Stimulated activated CD4-positive, alpha-beta T cell treated with anti-CD3 and anti-CD28 coated beads, TNF-alpha, amount 100 ng/mL, for 4 hours (primary cell): Measurements from ENCODE around the gene PHF13.
"Not testable (repeated sequence)": the region's sequence is repeated elsewhere in the genome, so short reads cannot be mapped to it uniquely, and the experiment has no call there.

Source experiments
- DNase-seq, 3 experiments: peaks; one replicate each; pipeline ENCODE4 v3.0.0-alpha.2; 2020; ENCODE audit warnings: low read depth in 3 of 3

PHF13 gene

DNA sequence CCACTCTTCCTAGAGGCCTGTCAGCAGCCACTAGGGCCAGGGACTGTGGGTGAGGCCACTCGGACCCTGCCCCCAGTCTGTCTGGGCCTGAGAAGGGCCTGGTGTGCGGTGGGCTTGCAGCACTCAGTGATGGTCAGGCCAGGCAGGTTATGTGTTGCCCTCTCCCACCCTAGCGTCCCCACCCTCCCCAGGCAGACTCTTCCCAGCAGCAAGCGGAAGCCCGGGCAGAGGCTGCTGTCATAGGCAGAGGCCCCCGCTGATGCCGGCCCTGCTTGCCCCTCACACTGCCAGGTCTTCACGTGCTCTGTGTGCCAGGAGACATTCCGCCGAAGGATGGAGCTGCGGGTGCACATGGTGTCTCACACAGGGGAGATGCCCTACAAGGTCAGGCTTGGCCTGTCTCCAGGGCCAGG, 27.1 kb upstream of the PHF13 start:
- DNase-seq, result no peak

DNA sequence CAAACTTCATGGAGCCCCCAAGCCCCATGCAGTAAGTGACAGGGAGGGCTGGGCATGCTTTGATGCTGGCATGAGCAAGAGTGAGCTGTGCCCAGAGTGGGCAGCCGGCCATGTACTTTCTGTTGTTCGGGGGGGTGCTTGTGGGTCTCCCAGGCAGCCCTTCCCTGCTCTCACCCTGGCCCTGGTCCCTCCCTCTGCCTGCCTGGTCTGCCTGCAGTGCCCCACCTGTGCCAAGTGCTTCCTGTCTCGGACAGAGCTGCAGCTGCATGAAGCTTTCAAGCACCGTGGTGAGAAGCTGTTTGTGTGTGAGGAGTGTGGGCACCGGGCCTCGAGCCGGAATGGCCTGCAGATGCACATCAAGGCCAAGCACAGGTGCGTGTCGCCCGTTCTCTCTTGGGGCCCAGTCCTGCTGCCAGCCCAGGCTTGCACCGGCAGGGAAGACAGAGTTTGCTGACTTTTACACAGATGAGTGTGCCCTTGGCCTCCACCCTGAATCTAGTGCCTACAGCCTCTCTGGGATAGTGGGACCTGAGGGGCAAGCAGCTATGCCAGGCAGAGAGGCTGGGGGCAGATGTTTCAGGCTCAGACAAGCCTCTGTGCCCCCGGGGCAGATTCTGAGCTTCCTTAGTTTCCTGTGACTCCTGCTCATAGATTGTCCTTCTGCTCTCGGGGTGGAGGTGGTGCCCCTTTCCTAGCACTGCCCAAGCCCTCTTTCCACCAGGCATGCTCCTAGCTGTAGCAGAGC, 26.1 kb upstream of the PHF13 start:
- DNase-seq, result no peak

DNA sequence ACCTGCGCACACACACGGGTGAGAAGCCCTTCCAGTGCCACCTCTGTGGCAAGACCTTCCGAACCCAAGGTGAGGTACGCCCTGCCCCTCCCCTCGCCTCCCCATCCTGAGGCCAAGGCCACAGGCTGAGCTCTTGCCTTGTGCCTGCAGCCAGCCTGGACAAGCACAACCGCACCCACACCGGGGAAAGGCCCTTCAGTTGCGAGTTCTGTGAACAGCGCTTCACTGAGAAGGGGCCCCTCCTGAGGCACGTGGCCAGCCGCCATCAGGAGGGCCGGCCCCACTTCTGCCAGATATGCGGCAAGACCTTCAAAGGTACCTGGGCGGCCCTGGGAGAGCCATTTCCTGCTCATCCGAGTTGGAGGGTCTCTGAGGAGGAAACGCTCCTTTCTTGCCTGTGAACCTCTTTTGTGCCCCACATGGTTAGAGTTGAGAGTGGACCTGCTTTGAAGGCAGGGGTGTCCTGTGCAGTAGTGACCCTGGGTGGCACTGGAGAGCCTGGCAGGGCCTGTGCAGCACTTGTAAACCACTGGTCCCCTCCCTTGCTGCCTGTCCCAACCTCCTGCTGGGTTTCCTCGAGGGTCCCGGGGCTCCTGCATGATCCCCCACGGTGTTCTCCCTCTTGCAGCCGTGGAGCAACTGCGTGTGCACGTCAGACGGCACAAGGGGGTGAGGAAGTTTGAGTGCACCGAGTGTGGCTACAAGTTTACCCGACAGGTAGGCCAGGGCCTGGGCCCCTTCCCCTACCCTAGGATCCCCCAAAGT, 25.2 kb upstream of the PHF13 start:
- DNase-seq, result no peak

DNA sequence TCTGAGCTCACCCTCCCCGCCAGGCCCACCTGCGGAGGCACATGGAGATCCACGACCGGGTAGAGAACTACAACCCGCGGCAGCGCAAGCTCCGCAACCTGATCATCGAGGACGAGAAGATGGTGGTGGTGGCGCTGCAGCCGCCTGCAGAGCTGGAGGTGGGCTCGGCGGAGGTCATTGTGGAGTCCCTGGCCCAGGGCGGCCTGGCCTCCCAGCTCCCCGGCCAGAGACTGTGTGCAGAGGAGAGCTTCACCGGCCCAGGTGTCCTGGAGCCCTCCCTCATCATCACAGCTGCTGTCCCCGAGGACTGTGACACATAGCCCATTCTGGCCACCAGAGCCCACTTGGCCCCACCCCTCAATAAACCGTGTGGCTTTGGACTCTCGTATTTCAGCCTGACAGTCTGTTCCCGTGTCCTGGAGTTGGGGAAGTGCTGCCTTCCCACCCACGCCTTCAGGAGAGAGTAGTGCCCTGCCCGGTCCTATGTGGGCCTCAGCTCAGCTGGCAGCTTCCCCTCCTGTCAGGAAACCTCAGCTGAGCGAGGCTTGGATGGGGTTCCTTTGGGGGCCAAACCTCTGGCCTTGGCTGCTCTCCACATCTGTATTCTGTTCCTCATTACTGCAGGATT, 24.5 kb upstream of the PHF13 start:
- DNase-seq, result no peak

DNA sequence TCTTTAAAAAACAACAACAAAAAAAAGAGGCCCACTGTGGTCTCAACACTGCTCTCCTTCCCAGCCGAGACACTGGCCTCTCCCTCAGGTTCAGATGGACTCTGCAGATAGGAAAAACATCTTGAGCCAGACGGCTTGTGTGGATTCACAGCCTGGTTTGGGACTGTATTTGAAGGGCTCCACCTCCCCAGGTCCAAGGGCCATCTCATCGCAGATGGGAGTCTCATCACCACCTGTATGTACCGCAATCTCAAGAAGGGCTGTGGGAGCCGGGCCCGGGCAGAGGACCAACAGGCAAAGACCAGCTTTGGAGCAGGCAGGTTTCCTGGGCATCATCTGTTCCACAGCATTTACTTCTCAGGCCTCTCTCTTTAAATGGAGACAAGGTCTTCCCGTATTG, 23.5 kb upstream of the PHF13 start:
- DNase-seq, result no peak

DNA sequence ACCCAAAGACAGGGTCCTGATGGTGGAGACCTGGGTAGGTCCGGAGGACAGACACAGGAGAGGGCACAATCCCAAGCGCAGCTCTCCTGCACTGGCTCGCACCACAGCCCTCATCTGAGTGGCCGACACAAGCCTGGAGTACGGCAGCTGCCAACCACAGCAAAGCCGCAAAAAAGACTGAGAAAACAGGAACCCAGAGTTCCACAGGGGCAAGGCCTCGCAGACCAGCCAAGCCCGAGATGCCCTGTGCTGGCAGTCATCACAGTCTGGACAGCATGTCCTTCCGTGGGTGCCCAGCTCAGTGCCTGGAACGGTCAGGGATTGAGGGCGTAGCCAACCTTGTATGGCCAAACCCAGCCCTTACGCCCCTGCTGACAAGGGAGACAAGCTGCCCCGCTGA, 22.3 kb upstream of the PHF13 start:
- no peak for DNase-seq

DNA sequence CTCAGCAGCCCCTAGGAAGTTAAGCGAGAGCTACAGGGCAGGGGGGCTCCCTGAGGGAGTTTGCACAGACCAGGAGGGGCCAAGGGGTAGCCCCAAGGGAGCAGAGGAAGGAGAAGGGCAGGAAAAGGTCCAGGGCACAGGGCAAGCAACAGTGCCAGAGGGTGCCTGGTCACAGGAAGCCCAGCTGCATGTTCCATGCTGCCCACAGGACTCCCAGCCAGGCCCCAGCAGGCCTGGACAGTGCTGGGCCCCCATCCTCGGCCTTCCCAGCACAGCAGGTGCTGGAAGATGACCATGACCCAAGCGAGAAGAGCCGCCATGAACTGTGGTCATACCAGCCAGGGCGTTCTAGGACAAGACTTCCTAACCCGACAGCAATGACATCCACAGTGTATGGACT, 21.9 kb upstream of the PHF13 start:
- DNase-seq, result no peak

DNA sequence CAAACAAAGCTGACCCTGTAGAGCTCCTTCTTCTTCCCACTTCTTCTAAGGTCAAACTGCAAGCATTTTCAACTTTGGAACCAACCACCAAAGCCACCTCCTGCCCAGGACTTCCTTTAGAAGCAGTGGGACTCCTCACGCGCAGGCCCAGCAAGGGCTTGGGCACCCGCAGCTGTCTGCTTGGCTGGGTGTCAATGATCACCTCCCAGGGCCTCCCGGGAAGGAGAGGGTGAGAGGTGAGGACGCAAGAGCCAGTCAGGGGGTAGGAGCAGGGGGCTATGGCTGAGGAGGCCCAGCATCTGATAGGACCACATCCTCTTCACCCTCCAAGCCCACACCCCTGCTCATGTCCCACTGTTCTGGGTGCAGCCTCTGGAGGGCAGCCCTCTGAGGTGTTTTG, 21.1 kb upstream of the PHF13 start:
- no peak for DNase-seq

DNA sequence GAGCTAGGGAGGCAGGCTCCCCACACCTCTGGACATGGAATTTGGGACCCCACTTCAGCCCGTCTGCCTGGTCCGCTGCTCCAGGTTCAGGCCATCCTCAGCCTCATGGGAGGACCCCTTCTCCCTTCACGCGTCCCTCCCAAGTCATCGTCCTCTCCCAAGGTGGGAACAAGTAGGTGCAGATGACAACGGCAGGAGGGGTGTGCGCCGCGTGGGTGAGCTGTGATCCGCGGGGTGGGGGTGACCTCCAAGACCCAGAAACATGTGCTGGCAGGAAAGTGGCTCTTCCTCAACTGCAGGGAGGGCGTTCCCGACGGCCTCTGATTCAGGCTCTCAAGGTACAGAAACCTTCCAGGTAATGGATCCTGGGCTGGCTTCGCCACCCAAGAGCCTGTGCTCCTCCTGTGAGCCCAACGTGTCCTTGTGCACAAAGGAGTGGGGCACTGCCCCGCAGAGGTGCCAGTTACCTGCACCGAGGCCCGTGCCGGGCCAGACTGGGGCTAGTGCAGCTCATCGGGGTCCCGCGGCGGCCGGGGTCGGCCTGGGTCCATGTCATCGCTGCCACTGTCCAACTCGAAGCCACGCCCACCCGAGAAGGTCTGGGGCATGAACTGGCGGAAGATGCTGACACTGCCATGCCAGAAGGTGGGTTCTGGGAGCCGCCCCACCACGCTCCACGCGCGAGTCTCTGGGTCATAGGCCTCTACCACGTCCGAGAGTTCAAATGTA, 20.5 kb upstream of the PHF13 start:
- DNase-seq, result no peak

DNA sequence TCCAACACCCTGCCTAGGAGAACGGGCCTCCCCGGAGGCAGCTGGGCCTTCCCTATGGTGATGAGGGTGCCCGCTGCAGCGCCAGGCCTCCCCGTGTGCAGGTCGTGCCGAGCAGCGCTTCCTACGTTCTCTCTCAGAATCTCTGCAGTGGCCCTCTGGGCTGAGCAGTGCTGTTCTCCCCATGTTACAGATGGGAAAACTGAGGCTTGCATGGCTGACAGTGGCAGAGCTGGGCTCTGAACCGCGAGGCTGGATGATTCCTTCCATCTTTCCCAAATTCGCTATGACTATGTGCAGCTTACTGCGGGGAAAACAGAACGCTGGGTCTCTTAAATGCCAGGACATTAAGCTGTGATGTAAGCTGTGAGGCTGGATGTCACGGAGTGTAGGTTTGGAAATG, 19.7 kb upstream of the PHF13 start:
- no peak for DNase-seq

DNA sequence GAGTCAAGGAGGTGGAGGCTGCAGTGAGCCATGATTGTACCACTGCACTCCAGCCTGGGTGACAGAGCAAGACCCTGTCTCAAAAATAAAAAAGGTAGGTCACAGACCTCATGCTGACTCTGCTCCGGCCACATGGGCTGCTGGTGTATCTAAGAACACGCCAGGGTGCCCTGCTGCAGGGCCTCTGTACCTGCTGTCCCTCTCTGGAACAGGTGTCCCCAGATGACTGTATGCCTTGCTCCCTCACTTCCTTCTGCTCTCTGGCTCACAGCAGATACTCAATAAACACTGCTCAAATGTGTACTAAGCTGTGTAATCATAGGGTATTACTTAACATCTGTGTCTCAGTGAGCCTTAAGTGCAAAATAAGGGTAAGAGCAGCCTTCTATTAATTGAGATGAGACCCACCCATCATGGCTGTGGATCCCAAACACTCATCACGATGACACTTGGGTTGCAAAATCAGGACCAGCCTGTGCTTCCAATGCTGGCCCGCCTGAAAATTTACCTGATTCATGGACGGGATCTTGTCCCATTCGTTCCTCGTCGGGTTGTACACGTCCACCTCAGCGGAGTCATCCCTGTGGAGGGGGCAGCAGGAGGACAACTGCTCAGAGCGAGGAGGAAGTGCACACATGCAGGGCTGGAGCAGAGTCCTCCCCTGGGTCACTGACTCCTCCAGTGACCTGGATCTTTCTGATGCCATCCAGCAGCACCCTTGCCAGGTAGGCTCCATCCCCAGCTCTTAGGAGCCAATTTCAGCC, 18.4 kb upstream of the PHF13 start:
- DNase-seq, result no peak

DNA sequence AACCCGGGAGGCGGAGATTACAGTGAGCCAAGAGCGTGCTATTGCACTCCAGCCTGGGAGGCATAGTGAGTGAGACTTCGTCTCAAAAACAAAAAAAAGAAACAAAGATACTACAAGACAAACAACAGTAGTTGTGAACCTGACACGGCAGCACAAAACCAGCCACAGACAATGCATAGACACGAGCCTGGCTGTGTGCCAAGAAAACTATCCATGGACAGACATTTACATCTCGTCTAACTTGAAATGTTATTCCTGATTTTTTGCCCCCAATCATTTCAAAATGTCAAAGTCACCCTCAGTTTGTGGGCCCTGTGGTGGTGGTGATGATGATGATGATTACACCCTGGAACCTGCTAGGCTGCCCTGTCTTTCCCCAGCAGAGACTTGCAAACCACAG, 17.2 kb upstream of the PHF13 start:
- DNase-seq, result no peak

DNA sequence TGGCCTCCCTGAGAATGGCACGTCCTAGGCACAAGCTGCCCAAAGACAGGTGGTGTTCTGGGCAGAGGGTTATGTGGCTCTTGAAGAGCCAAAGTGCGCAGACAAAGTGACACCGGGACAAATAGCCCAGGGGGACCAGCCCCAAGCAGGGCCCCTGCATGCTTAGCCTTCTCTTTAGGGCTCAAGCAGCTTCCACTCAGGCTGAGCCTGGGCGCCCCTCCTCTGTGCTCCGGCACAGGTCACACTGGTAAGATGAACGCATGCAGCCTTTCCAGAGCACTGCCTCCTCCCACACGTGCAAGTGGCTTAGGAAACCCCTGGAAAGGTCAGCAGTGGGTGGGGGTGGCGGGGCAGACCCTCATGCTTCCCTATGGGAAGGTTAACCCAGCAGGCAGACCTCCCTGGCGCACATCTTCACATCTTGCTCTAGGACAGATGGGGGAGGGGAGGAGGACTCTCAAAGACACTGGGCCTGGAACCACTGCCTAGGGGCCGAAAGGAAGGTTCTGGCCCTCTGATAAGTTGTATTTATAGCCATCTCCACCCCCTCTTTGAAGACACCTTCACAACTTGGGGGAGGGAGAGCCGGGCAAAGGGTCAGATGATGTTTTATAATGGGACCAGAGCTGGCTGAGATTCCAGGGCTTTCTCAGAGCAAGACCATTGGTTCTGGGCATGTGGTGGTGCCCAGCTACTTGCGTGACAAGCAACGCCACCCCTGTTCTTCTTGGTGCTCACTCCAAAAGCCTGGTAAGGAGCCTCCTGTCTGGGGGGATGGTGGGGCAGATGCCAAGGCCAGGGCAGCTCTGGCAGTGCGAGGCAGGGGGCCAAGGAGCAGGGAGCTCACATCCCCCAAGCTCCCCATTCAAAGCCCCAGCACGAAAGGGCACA, 16.4 kb upstream of the PHF13 start:
- DNase-seq, result no peak

DNA sequence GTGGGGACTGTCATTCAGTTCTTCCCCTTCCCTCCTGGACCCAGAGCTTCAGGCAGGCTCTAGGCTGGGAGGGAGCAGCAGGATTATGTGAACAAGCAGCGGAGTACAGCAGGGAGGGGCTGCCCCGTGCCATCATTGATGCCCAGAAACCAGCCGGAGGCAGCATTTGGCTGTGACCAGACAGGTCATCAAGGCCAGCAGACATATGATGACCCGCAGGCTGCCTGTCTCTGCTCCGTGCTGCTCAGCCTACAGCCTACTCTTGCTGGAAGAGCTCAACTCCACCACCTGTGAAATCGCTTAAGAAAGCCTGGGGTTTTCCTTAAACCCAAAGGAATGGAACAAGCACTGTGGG, 15.8 kb upstream of the PHF13 start:
- no peak for DNase-seq

DNA sequence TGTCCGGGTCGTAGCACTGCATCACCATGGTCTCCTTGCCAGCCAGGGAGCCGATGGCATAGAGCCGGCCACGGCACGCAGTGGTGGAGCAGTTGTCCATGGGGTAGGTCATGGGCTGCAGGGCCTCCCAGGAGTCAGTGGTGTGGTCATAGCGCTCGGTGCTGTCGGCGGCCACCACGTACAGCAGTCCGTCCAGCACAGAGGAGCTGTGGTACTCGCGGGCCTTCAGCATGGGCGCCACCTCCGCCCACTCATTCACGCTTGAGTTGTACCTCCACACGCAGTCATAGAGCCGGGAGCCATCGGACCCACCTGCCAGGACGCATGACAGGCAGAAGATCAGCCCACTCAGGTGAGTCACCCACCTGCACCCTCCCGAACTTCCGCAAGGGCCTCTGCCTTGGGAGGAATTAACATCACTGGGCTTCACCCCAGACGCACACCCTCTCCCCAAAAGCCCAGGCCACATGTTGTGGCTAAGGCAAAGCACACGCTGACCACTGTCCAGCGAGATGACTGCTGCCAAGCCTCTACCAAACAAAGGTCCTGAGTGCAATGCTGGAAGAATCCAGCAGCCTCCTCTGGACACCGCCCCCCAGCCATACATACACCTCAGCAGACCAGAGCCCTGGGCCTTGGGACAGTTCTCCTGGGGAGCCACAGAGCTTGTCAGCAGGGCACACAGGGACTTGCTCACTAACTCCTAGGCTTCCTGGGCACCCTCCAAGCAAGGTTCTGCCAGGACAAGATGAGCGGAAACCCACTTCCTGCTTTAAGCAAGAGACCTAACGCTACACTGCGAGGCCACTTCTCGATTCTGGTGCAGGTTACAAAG, 14.2 kb upstream of the PHF13 start:
- DNase-seq, result peak in 2 of 3 experiments; percentile 50 to 59

DNA sequence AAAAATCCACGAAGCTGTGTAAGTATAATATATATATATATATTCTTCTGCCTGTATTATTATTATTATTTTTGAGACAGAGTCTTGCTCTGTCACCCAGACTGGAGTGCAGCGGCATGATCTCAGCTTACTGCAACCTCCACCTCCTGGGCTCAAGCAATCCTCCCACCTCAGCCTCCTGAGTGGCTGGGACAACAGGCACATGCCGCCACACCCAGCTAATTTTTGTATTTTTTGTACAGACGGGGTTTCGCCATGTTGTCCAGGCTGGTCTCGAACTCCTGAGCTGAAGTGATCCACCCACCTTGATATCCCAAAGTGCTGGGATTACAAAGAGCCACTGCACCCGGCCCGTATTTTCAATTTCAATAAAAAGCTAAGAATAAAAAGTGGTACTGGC, 13.5 kb upstream of the PHF13 start:
- DNase-seq, result not testable (repeated sequence)

DNA sequence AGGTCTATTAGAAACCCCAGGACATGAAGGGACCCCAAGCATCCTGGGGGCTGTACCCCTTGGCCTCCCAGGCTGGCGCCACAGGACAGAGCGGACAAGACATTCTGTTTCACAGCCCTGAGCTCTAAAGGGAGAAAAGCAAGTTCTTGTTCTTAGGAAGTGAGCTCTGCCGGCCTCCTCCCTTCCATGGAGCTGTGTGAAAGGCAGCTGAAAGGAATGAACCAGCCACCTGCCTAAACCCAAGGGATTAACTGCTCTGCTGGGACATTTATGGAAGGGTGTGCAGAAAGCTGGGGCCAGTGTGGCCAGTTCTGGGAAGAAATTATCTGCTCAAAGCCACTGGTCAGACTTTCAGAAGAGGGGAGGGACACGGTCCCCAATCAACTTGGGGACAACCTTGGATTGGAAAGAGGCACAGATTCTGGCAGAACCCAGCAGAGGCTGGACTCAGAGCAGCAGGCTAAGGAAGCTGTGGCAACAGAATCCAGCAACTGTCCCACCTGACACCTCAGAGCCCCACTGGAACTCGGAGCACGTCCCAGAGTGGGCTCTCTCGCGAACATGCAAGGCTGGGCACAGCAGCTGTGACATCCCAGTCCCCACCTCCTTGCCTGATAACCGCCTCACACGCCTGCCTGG, 13.0 kb upstream of the PHF13 start:
- DNase-seq, result no peak

DNA sequence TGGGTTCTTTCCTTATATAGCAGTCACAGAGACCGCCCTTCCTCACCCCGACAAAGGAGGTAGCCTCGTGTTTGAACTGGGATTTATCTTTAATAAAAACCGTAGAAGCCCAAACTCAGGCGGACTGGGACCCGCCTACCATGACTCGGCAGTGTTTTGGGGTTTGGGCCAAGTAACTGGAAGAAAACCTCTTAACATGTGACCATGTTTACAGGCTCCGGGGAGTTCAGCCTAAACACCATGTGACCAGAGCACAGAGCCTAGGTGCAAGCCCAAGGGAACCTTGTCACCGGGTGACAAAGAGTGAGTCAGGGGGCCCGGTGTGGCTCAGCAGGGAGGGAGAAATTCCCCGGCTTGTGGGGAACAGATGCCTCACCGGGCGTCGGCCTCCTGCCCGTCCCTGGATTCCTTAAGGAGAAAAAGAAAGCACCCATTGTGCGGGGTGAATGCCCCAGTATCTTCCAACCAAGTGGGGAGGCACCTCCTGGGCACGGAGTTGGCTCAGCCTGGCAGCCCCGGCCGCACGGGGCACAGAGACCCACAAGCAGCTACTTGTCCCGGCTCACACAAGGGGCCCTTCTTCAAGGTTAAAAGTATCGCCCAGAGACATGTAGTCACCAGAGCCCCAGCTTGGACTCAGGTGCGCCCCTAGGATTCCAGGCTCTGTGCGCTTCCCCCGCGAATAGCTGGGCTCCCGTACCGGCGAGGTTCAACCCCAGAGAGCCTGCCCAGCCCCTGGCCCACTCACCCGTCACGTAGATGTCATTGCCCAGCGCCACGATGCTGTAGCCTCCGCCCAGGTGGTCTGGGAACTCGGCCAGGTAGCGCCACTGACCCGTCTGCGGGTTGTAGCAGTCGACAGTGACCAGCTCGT, 12.2 kb upstream of the PHF13 start:
- DNase-seq, result peak; percentile 54 to 75 (median 69)
